NCI-H526 treated with DMSO at 0.1 percent for 48 hours (cell line): Measurements from ENCODE around the gene ADCY2.

ENCODE experiments used
- DNase-seq: peaks from one replicate; lab custom pipeline; 2025; lab: John Stamatoyannopoulos, UW

ADCY2 gene

GRCh38 chr5:7828269-7828668 is 432.3 kb downstream of the ADCY2 start:
- no peak for DNase-seq

GRCh38 chr5:7834982-7835381 is 439.0 kb downstream of the ADCY2 start:
- DNase-seq: no peak

GRCh38 chr5:7837403-7837802 is 441.5 kb downstream of the ADCY2 start:
- no peak for DNase-seq

GRCh38 chr5:7842531-7842930 is 446.6 kb downstream of the ADCY2 start:
- DNase-seq: no peak

GRCh38 chr5:7844901-7845300 is 449.0 kb downstream of the ADCY2 start:
- no peak for DNase-seq

- peak; percentile 15 for DNase-seq
Measured at GRCh38 chr5:7845557-7845956, 449.6 kb downstream of the ADCY2 start.

- no peak for DNase-seq
Measured at GRCh38 chr5:7846327-7846726, 450.4 kb downstream of the ADCY2 start.

- DNase-seq: no peak
Measured at GRCh38 chr5:7848296-7848695, 452.4 kb downstream of the ADCY2 start.

- DNase-seq: peak; percentile 33
Measured at GRCh38 chr5:7849681-7850394, 453.9 kb downstream of the ADCY2 start.

GRCh38 chr5:7850395-7851239 is 454.7 kb downstream of the ADCY2 start, which contains the start of gene CFAP90:
Gene CFAP90, minus strand, starts transcription at chr5:7851133. Its CDS starts 112 bp downstream, at chr5:7851021.
- DNase-seq: peak; percentile 31

- no peak for DNase-seq
Measured at GRCh38 chr5:7851240-7851592, 455.3 kb downstream of the ADCY2 start.

- no peak for DNase-seq
Measured at GRCh38 chr5:7851617-7852289, 455.8 kb downstream of the ADCY2 start.

GRCh38 chr5:7852542-7852941 is 456.6 kb downstream of the ADCY2 start:
- DNase-seq: no peak

GRCh38 chr5:7852988-7853387 is 457.1 kb downstream of the ADCY2 start:
- DNase-seq: no peak

GRCh38 chr5:7855611-7856010 is 459.7 kb downstream of the ADCY2 start:
- no peak for DNase-seq

GRCh38 chr5:7856855-7857254 is 460.9 kb downstream of the ADCY2 start:
- peak; percentile 4 for DNase-seq

GRCh38 chr5:7857361-7857760 is 461.4 kb downstream of the ADCY2 start:
- DNase-seq: no peak

- DNase-seq: no peak
Measured at GRCh38 chr5:7857926-7858632, 462.1 kb downstream of the ADCY2 start.

- DNase-seq: no peak
Measured at GRCh38 chr5:7866196-7866595, 470.3 kb downstream of the ADCY2 start.

GRCh38 chr5:7867260-7867659 is 471.3 kb downstream of the ADCY2 start:
- DNase-seq: no peak

GRCh38 chr5:7868427-7868772 is 472.5 kb downstream of the ADCY2 start:
- DNase-seq: peak; percentile 46

GRCh38 chr5:7868773-7869473 is 473.0 kb downstream of the ADCY2 start, which contains the start of the genes FASTKD3 and MTRR:
Gene FASTKD3, minus strand, starts transcription at chr5:7869031. Its CDS starts 948 bp downstream, at chr5:7868083.
Gene MTRR, plus strand, starts transcription at chr5:7869148. Its CDS starts 1,647 bp downstream, at chr5:7870795.
- DNase-seq: peak; percentile 88
